Measurements from ENCODE around the gene METTL15. TPM values are rescaled to one million over a fixed set of nuclear protein-coding genes. Genes with fewer than 3 reads are reported as not detected.

The METTL15 gene
- total and polyA plus RNA-seq, 2 donors (not counting 1 experiment from before 2014, with no cell fraction given) = 3.9 to 19.7 TPM

DNA sequence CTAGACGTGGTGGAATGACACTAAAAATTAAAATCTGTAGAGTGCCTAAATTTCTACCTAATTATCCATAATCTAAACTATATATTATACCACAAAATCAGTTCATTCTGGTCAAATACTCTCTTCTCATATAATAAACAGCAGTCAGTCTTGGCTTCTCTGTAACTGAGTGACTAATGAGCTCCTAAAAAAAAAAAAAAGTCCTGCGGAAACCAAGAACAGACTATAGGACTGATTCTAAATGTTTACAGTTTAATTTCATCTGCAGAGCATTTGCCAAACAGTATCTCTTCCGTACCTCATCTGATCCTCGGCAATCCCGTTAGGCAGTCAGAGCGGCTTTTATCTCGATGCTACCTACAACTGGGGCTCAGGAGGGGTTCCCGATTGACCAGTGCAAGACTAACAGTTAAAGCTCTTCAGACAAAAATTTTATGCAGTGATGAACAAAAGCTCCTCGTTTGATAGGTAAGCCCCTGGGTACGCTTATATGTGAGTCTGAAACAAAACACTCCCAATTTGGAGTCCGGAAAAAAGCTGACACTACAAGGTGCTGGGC, 918 bp upstream of the METTL15 start:
- peak overlapping the region; percentile 89 to 96 for H3K27ac ChIP-seq (ENCODE audit: low read length in 2 of 2)
- Mint-ChIP-seq H3K4me3 (peak overlapping the region; percentile 85), H3K27ac (peak overlapping the region; percentile 98), H3K9me3 (ENCODE audit: insufficient read depth) (no peaks in the 10 kb centered on the region), H3K27me3 (no peaks in the 10 kb centered on the region), H3K4me1 (peaks cover 49% of the 10 kb centered on the region)
- no peaks in the 10 kb centered on the region for H3K27me3 ChIP-seq (replicated peaks in 1 of 4; ENCODE audit: control extremely low read depth in 1 of 4, control insufficient read depth in 3 of 4, insufficient read depth in 4 of 4, low read length in 3 of 4)
- H3K4me3 ChIP-seq (ENCODE audit: control extremely low read depth in 1 of 5, extremely low read depth in 1 of 5, insufficient read depth in 1 of 5, low read depth in 2 of 5, low read length in 4 of 5) = peak overlapping the region; percentile 51 to 95 (median 76)
- CTCF ChIA-PET = no interaction called here
- H3K36me3 ChIP-seq (replicated peaks in 1 of 2; ENCODE audit: control extremely low read depth in 1 of 2, control insufficient read depth in 1 of 2, extremely low read depth in 1 of 2, insufficient read depth in 2 of 2, low read length in 1 of 2) = no peaks in the 10 kb centered on the region
- WGBS (ENCODE audit: insufficient coverage) = 2% methylated on average over 9 of the region's 11 CpGs
- TF ChIP-seq EZH2 (IDR thresholded peaks at IDR 0.05; ENCODE audit: borderline replicate concordance, insufficient read depth, low read depth, low read length, poor library complexity, severe bottlenecking) = no peak
- TF ChIP-seq, protein P1, sequence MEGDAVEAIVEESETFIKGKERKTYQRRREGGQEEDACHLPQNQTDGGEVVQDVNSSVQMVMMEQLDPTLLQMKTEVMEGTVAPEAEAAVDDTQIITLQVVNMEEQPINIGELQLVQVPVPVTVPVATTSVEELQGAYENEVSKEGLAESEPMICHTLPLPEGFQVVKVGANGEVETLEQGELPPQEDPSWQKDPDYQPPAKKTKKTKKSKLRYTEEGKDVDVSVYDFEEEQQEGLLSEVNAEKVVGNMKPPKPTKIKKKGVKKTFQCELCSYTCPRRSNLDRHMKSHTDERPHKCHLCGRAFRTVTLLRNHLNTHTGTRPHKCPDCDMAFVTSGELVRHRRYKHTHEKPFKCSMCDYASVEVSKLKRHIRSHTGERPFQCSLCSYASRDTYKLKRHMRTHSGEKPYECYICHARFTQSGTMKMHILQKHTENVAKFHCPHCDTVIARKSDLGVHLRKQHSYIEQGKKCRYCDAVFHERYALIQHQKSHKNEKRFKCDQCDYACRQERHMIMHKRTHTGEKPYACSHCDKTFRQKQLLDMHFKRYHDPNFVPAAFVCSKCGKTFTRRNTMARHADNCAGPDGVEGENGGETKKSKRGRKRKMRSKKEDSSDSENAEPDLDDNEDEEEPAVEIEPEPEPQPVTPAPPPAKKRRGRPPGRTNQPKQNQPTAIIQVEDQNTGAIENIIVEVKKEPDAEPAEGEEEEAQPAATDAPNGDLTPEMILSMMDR (IDR thresholded peaks at IDR 0.05) = no peak
- ATAC-seq (ENCODE audit: low read depth) (no peak), DNase-seq (no peak)
- no peaks in the 10 kb centered on the region for H4K20me1 ChIP-seq (ENCODE audit: control insufficient read depth, insufficient read depth, low read length, poor library complexity, severe bottlenecking)
- H3K9ac ChIP-seq (ENCODE audit: low read length) = peak overlapping the region; percentile 97
- H3K4me1 ChIP-seq (ENCODE audit: control insufficient read depth in 2 of 2, insufficient read depth in 2 of 2, low read length in 2 of 2) = peaks cover 30% of the 10 kb centered on the region in 2 donors
- intact Hi-C loops (cut with micrococcal nuclease) = no loop called here
- H3K4me2 ChIP-seq (replicated peaks; ENCODE audit: low read depth, low read length, poor library complexity, severe bottlenecking) = peak overlapping the region; percentile 86
- H2AFZ ChIP-seq (ENCODE audit: insufficient read depth, low read depth, low read length, poor library complexity, severe bottlenecking) = peak overlapping the region; percentile 83
- peaks cover 64% of the 10 kb centered on the region for H3K79me2 ChIP-seq (ENCODE audit: control insufficient read depth, insufficient read depth, low read length)
- no peaks in the 10 kb centered on the region for H3K9me3 ChIP-seq (ENCODE audit: control extremely low read depth in 1 of 3, control insufficient read depth in 2 of 3, insufficient read depth in 1 of 3, low read length in 2 of 3)
- POLR2A ChIA-PET = no interaction called here

DNA sequence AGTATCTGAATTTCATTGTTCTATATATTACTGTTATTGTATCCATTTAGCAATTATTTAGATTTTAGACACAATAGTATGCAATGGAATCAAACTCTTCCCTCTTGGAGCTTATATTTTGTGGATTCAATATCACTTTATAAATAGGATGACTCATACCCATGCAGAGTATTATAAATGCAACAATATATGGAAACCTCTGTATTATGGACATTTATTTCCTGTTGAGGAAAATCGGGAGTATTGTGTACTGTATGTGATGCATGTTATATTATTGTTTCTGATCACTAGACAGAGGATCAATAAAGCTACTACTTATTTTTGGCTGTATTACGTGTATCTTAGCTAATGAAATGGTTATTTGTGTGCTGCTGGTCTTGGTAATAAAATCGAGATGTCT, 770 bp downstream of the METTL15 start:
- H3K9me3 Mint-ChIP-seq (ENCODE audit: insufficient read depth) = no peaks in the 10 kb centered on the region
- peak overlapping the region; percentile 77 for H3K27ac Mint-ChIP-seq
- Histone ChIP-seq H3K9ac (ENCODE audit: low read length) (peak overlapping the region; percentile 97), H3K27ac (ENCODE audit: low read length in 2 of 2) (peak overlapping the region; percentile 89 to 96), H3K79me2 (ENCODE audit: control insufficient read depth, insufficient read depth, low read length) (peaks cover 49% of the 10 kb centered on the region), H3K4me1 (ENCODE audit: control insufficient read depth in 2 of 2, insufficient read depth in 2 of 2, low read length in 2 of 2) (peaks cover 30% of the 10 kb centered on the region in 2 donors), H4K20me1 (ENCODE audit: control insufficient read depth, insufficient read depth, low read length, poor library complexity, severe bottlenecking) (no peaks in the 10 kb centered on the region), H3K36me3 (replicated peaks in 1 of 2; ENCODE audit: control extremely low read depth in 1 of 2, control insufficient read depth in 1 of 2, extremely low read depth in 1 of 2, insufficient read depth in 2 of 2, low read length in 1 of 2) (peaks cover 0 to 4% of the 10 kb centered on the region in 2 experiments), H3K27me3 (replicated peaks in 1 of 4; ENCODE audit: control extremely low read depth in 1 of 4, control insufficient read depth in 3 of 4, insufficient read depth in 4 of 4, low read length in 3 of 4) (no peaks in the 10 kb centered on the region), H3K4me3 (ENCODE audit: control extremely low read depth in 1 of 5, extremely low read depth in 1 of 5, insufficient read depth in 1 of 5, low read depth in 2 of 5, low read length in 4 of 5) (peak overlapping the region in 2 of 5 experiments; percentile 94 to 95), H3K9me3 (ENCODE audit: control extremely low read depth in 1 of 3, control insufficient read depth in 2 of 3, insufficient read depth in 1 of 3, low read length in 2 of 3) (no peaks in the 10 kb centered on the region), H3K4me2 (replicated peaks; ENCODE audit: low read depth, low read length, poor library complexity, severe bottlenecking) (peak overlapping the region; percentile 86), H2AFZ (ENCODE audit: insufficient read depth, low read depth, low read length, poor library complexity, severe bottlenecking) (no peak overlapping the region)
- ATAC-seq (ENCODE audit: low read depth) (no peak), DNase-seq (peak; percentile 8)
- intact Hi-C loops (cut with micrococcal nuclease) = loop anchor here (1.0 to 2.0 kb wide), 2 partner anchors 603 to 746 kb away; partner anchors contain the start of genes CCDC34 and LIN7C
- ChIA-PET CTCF (no interaction called here), POLR2A (no interaction called here)
- peak overlapping the region; percentile 94 for H3K4me3 Mint-ChIP-seq
- H3K27me3 Mint-ChIP-seq = no peaks in the 10 kb centered on the region
- no peak for TF ChIP-seq EZH2 (IDR thresholded peaks at IDR 0.05; ENCODE audit: borderline replicate concordance, insufficient read depth, low read depth, low read length, poor library complexity, severe bottlenecking)
- TF ChIP-seq, protein P1 (IDR thresholded peaks at IDR 0.05) = no peak
- no CpG with 5 or more reads among the region's 3 CpGs for WGBS (ENCODE audit: insufficient coverage)
- peaks cover 54% of the 10 kb centered on the region for H3K4me1 Mint-ChIP-seq
